ENCODE results near the gene MPHOSPH8.

GRCh38 chr13:19604306-19604705, 29.2 kb upstream of the MPHOSPH8 start:
- TF ChIP-seq CTCF (IDR thresholded peaks at IDR 0.05) (no peak), POLR2AphosphoS5 (IDR thresholded peaks at IDR 0.05) (no peak)

Data from transverse colon (tissue), 4 donors.